Liver (tissue), 9 donors: ENCODE results near the gene UGT1A6. TPM values are rescaled to one million over a fixed set of nuclear protein-coding genes. Genes with fewer than 3 reads are reported as not detected.

Experiments
- DNase-seq: peaks from one replicate; pipeline ENCODE4 v3.0.0-alpha.2; 2017; ENCODE audit warnings: low spot score
- H3K27ac ChIP-seq, 2 donors: one replicate each; pipeline ENCODE4 v1.7.0; 2013; ENCODE audit warnings: inconsistent platforms in 2 of 2, low read length in 2 of 2, control low read depth in 1 of 2, low read depth in 1 of 2, mild to moderate bottlenecking in 1 of 2
- H3K27me3 ChIP-seq, 4 donors: one replicate each; pipeline versions ENCODE4 v1.6.1 to v1.7.0; 2013; ENCODE audit warnings: low read length in 3 of 4, inconsistent platforms in 1 of 4, mild to moderate bottlenecking in 1 of 4, moderate library complexity in 1 of 4; ENCODE audit not compliant: control insufficient read depth in 4 of 4, insufficient read depth in 4 of 4
- H3K36me3 ChIP-seq, 4 donors: one replicate each; pipeline versions ENCODE4 v1.6.1 to v1.7.0; 2013; ENCODE audit warnings: low read length in 3 of 4, mild to moderate bottlenecking in 3 of 4, low read depth in 1 of 4, moderate library complexity in 1 of 4; ENCODE audit not compliant: control insufficient read depth in 4 of 4, insufficient read depth in 3 of 4
- H3K4me1 ChIP-seq, 4 donors: one replicate each; pipeline versions ENCODE4 v1.6.1 to v1.7.0; 2013; ENCODE audit warnings: low read length in 3 of 4, mild to moderate bottlenecking in 3 of 4, moderate library complexity in 1 of 4; ENCODE audit not compliant: control insufficient read depth in 4 of 4, insufficient read depth in 4 of 4
- H3K4me3 ChIP-seq, 3 donors: one replicate each; pipeline versions ENCODE4 v1.6.1 to v1.7.0; 2013; ENCODE audit warnings: low read length in 3 of 3, control low read depth in 1 of 3, low read depth in 1 of 3, mild to moderate bottlenecking in 1 of 3
- H3K9ac ChIP-seq, 2 donors: one replicate each; pipeline ENCODE4 v1.7.0; 2013; ENCODE audit warnings: low read length in 2 of 2, mild to moderate bottlenecking in 2 of 2, moderate library complexity in 2 of 2, control low read depth in 1 of 2, low read depth in 1 of 2
- H3K9me3 ChIP-seq, 4 donors: one replicate each; pipeline versions ENCODE4 v1.6.1 to v1.7.0; 2013; ENCODE audit warnings: low read length in 3 of 4; ENCODE audit not compliant: control insufficient read depth in 4 of 4
- EGR1 ChIP-seq, 2 donors: IDR thresholded peaks; 2 replicates each; pipeline ENCODE4 v1.6.1; 2016 to 2018; ENCODE audit warnings: antibody characterized with exemption in 2 of 2, low read depth in 2 of 2
- FOXA1 ChIP-seq: IDR thresholded peaks from 2 replicates; pipeline ENCODE4 v1.6.1; 2016; ENCODE audit warnings: antibody characterized with exemption
- FOXA2 ChIP-seq: IDR thresholded peaks from 2 replicates; pipeline ENCODE4 v1.6.1; 2016; ENCODE audit warnings: antibody characterized with exemption
- GABPA ChIP-seq, 2 donors: IDR thresholded peaks in 1 of 2; conservative IDR thresholded peaks in 1 of 2; 2 replicates each; pipeline ENCODE4 v1.6.1; 2016; ENCODE audit warnings: antibody characterized with exemption in 2 of 2, mild to moderate bottlenecking in 1 of 2, moderate library complexity in 1 of 2
- HNF4A ChIP-seq, 2 donors: conservative IDR thresholded peaks; 2 replicates each; pipeline ENCODE4 v1.6.1; 2016; ENCODE audit warnings: antibody characterized with exemption in 2 of 2, mild to moderate bottlenecking in 2 of 2
- HNF4G ChIP-seq: IDR thresholded peaks from 2 replicates; pipeline ENCODE4 v1.6.1; 2016; ENCODE audit warnings: antibody characterized with exemption
- JUND ChIP-seq, 2 donors: IDR thresholded peaks; 2 replicates each; pipeline ENCODE4 v1.6.1; 2016; ENCODE audit warnings: antibody characterized with exemption in 2 of 2
- MAX ChIP-seq: IDR thresholded peaks from 2 replicates; pipeline ENCODE4 v1.6.1; 2016; ENCODE audit warnings: antibody characterized with exemption
- NR2F2 ChIP-seq: IDR thresholded peaks from 2 replicates; pipeline ENCODE4 v1.6.1; 2016; ENCODE audit warnings: antibody characterized with exemption
- RAD21 ChIP-seq, 2 donors: IDR thresholded peaks; 2 replicates each; pipeline ENCODE4 v1.6.1; 2016; ENCODE audit warnings: antibody characterized with exemption in 2 of 2, mild to moderate bottlenecking in 2 of 2
- REST ChIP-seq: IDR thresholded peaks from 2 replicates; pipeline ENCODE4 v1.6.1; 2016; ENCODE audit warnings: antibody characterized with exemption, mild to moderate bottlenecking
- RXRA ChIP-seq, 2 donors: IDR thresholded peaks; 2 replicates each; pipeline ENCODE4 v1.6.1; 2017 to 2018; ENCODE audit warnings: antibody characterized with exemption in 2 of 2, mild to moderate bottlenecking in 1 of 2
- SP1 ChIP-seq: IDR thresholded peaks from 2 replicates; pipeline ENCODE4 v1.6.1; 2018; ENCODE audit warnings: antibody characterized with exemption, mild to moderate bottlenecking
- TAF1 ChIP-seq: conservative IDR thresholded peaks from 2 replicates; pipeline ENCODE4 v1.6.1; 2016; ENCODE audit warnings: antibody characterized with exemption, mild to moderate bottlenecking
- YY1 ChIP-seq: IDR thresholded peaks from 2 replicates; pipeline ENCODE4 v1.6.1; 2016; ENCODE audit warnings: antibody characterized with exemption, mild to moderate bottlenecking
- WGBS: extraction: QIAGEN DNeasy Blood & Tissue Kit; methylation state at CpG from one replicate; pipeline ENCODE4 v1.1.7; 2013; 5-methylcytosine and 5-hydroxymethylcytosine counted together
- polyA plus RNA-seq, 2 donors: library from polyadenylated mRNA; stranded (reverse) in 1 of 2; unstranded in 1 of 2; fragments of 200-250 nt in 1 of 2; fragments of >200 nt in 1 of 2; fragmentation: Nextera tagmentation in 1 of 2; extraction: Ambion mirVana in 1 of 2; gene quantifications; one replicate each; pipeline versions ENCODE4 v1.2.1 to v1.2.3, GENCODE V29; 2013 to 2015
- total RNA-seq, 2 donors: library from RNA; depleted of rRNA; stranded (reverse); fragments of >200 nt; gene quantifications; one replicate each; pipeline ENCODE4 v1.2.3, GENCODE V29; 2014
- TF ChIP-seq, protein P1 (sequence below): fragments of 150-350 bp; IDR thresholded peaks from 2 replicates; pipeline ENCODE4 v1.5.1; 2017; ENCODE audit warnings: improper control_type of control experiment, low read depth, low read length; ENCODE audit not compliant: missing input control
- TF ChIP-seq, protein P2 (sequence below): IDR thresholded peaks from 2 replicates; pipeline ENCODE4 v1.6.1; 2016; ENCODE audit warnings: antibody characterized with exemption
- TF ChIP-seq, protein P3 (sequence below): IDR thresholded peaks from 2 replicates; pipeline ENCODE4 v1.6.1; 2016; ENCODE audit warnings: antibody characterized with exemption
- donor health status: healthy.
- donor health status: healthy.
- donor health status: healthy.
- donor health status: healthy.
- donor health status: healthy.

The UGT1A6 gene
- total and polyA plus RNA-seq, 4 donors: 33.4 to 103 (median 46.5) TPM; not detected in 1

- Histone ChIP-seq H3K9ac (peak within 1 kb of the TSS; percentile 37 to 94), H3K4me1 (peaks cover 5 to 40% (median 26%) of the 10 kb centered on the region in 4 donors), H3K4me3 (peak within 1 kb of the TSS; percentile 45 to 69 (median 51)), H3K27me3 (no peaks in the 10 kb centered on the region), H3K36me3 (no peaks in the 10 kb centered on the region), H3K9me3 (no peaks in the 10 kb centered on the region), H3K27ac (peak within 1 kb of the TSS; percentile 90 to 98)
- 50% methylated on average over 5 of the region's 5 CpGs for WGBS
- no peak for DNase-seq
- TF ChIP-seq EGR1 (IDR thresholded peaks at IDR 0.05; ENCODE audit: low read depth in 2 of 2): no peak
- no peak for TF ChIP-seq GABPA (IDR thresholded peaks at IDR 0.05 in 1 of 2, conservative IDR thresholded peaks at IDR 0.05 in 1 of 2)
- TF ChIP-seq FOXA1: no peak
- TF ChIP-seq RXRA (IDR thresholded peaks at IDR 0.05): peak; percentile 74 to 83
- TF ChIP-seq, protein P1, sequence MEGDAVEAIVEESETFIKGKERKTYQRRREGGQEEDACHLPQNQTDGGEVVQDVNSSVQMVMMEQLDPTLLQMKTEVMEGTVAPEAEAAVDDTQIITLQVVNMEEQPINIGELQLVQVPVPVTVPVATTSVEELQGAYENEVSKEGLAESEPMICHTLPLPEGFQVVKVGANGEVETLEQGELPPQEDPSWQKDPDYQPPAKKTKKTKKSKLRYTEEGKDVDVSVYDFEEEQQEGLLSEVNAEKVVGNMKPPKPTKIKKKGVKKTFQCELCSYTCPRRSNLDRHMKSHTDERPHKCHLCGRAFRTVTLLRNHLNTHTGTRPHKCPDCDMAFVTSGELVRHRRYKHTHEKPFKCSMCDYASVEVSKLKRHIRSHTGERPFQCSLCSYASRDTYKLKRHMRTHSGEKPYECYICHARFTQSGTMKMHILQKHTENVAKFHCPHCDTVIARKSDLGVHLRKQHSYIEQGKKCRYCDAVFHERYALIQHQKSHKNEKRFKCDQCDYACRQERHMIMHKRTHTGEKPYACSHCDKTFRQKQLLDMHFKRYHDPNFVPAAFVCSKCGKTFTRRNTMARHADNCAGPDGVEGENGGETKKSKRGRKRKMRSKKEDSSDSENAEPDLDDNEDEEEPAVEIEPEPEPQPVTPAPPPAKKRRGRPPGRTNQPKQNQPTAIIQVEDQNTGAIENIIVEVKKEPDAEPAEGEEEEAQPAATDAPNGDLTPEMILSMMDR: no peak
- TF ChIP-seq HNF4G: peak; percentile 77
- TF ChIP-seq YY1: peak; percentile 32
- no peak for TF ChIP-seq FOXA2
- peak; percentile 88 for TF ChIP-seq SP1
- peak; percentile 98 for TF ChIP-seq HNF4A (conservative IDR thresholded peaks at IDR 0.05)
- peak in 1 of 2 donors; percentile 59 for TF ChIP-seq JUND (IDR thresholded peaks at IDR 0.05)
- peak; percentile 62 for TF ChIP-seq TAF1
- TF ChIP-seq RAD21 (IDR thresholded peaks at IDR 0.05): peak in 1 of 2 donors; percentile 51
- TF ChIP-seq, protein P2, sequence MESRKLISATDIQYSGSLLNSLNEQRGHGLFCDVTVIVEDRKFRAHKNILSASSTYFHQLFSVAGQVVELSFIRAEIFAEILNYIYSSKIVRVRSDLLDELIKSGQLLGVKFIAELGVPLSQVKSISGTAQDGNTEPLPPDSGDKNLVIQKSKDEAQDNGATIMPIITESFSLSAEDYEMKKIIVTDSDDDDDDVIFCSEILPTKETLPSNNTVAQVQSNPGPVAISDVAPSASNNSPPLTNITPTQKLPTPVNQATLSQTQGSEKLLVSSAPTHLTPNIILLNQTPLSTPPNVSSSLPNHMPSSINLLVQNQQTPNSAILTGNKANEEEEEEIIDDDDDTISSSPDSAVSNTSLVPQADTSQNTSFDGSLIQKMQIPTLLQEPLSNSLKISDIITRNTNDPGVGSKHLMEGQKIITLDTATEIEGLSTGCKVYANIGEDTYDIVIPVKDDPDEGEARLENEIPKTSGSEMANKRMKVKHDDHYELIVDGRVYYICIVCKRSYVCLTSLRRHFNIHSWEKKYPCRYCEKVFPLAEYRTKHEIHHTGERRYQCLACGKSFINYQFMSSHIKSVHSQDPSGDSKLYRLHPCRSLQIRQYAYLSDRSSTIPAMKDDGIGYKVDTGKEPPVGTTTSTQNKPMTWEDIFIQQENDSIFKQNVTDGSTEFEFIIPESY: peak; percentile 72
- TF ChIP-seq MAX: peak; percentile 38
- TF ChIP-seq, protein P3, sequence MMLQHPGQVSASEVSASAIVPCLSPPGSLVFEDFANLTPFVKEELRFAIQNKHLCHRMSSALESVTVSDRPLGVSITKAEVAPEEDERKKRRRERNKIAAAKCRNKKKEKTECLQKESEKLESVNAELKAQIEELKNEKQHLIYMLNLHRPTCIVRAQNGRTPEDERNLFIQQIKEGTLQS: peak; percentile 57
- peak; percentile 65 for TF ChIP-seq REST
- TF ChIP-seq NR2F2: no peak
Measured at GRCh38 chr2:233671290-233672161, 21.2 kb upstream of the UGT1A6 start, which contains the start of gene UGT1A9. TSS of gene UGT1A9 (plus strand) at chr2:233671898. CDS start at chr2:233671935, 37 bp downstream.
